ENCODE results near the gene C9orf50.

C9orf50 gene

DNA sequence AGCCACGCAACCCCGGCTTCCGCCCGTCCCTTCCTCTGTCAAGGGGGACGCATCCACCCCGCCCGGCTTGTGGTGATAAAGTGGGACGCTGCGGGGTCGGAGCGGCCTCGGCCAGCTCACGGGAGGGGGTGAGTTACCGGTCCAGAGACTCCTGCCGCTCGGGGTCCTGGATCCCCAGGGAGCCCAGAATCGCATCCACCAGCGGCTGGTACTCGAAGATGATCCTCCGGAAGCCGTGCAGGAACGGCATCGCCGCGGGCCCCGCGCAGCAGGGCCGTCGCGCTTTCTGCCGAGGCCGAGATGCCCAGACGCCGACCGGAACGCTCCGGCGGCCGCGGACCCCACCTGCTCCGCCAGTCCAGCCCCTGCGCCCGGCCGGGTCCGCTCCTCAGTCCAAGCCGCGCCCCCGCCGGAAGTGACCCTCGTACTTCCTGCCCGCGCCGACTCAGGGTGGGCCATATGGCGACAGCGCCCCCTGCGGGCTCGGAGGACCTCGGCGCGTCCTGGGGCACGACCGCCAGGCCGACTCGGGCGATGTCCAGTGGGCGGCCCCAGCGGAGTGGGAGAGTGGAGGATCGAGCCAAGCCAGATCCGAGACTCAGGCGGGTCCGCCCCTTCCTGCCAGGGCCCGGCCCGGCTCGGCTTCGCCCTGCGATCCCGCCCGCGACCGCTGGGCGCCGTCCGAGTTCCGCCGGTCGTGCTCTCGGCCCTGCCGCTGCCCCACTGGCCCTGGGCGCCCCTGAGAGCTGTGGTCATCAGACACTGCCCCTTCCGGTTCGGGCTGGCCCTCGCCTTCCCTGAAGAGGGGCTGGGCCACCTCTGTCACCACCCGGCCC, 21.1 kb upstream of the C9orf50 start, which contains the start of gene ASB6:
TSS of gene ASB6 (minus strand) at position 402 of the 836 bp plus-strand sequence. CDS start at position 250, 152 bp downstream.
- TF ChIP-seq, protein P1, sequence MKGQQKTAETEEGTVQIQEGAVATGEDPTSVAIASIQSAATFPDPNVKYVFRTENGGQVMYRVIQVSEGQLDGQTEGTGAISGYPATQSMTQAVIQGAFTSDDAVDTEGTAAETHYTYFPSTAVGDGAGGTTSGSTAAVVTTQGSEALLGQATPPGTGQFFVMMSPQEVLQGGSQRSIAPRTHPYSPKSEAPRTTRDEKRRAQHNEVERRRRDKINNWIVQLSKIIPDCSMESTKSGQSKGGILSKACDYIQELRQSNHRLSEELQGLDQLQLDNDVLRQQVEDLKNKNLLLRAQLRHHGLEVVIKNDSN (IDR thresholded peaks at IDR 0.05), result no peak
- TF ChIP-seq, protein P2, sequence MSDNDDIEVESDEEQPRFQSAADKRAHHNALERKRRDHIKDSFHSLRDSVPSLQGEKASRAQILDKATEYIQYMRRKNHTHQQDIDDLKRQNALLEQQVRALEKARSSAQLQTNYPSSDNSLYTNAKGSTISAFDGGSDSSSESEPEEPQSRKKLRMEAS (IDR thresholded peaks at IDR 0.05), result peak; percentile 75
- TF ChIP-seq TEAD4 (IDR thresholded peaks at IDR 0.05) (no peak), TCF12 (IDR thresholded peaks at IDR 0.05; ENCODE audit: low read depth) (peak; percentile 87), TAF1 (IDR thresholded peaks at IDR 0.05; ENCODE audit: low read depth) (peak; percentile 79), CEBPB (IDR thresholded peaks at IDR 0.05) (no peak), CREB1 (IDR thresholded peaks at IDR 0.05; ENCODE audit: low read depth) (no peak), FOXM1 (IDR thresholded peaks at IDR 0.05; ENCODE audit: borderline replicate concordance, low read depth) (no peak), EGR1 (IDR thresholded peaks at IDR 0.05) (0 out of 2 replicates have a peak, but pooled peaks have one; percentile 35), ZBTB7A (IDR thresholded peaks at IDR 0.05; ENCODE audit: low read depth) (peak; percentile 46; the same call in 1 of the 2 replicates), EP300 (IDR thresholded peaks at IDR 0.05; ENCODE audit: borderline replicate concordance) (no peak; the same call in 1 of the 2 replicates), NFIC (IDR thresholded peaks at IDR 0.05) (peak; percentile 48), RAD21 (IDR thresholded peaks at IDR 0.05; ENCODE audit: low read depth) (peak; percentile 89), YY1 (IDR thresholded peaks at IDR 0.05; ENCODE audit: low read depth) (peak; percentile 56; the same call in 1 of the 2 replicates)
- TF ChIP-seq, protein P3, sequence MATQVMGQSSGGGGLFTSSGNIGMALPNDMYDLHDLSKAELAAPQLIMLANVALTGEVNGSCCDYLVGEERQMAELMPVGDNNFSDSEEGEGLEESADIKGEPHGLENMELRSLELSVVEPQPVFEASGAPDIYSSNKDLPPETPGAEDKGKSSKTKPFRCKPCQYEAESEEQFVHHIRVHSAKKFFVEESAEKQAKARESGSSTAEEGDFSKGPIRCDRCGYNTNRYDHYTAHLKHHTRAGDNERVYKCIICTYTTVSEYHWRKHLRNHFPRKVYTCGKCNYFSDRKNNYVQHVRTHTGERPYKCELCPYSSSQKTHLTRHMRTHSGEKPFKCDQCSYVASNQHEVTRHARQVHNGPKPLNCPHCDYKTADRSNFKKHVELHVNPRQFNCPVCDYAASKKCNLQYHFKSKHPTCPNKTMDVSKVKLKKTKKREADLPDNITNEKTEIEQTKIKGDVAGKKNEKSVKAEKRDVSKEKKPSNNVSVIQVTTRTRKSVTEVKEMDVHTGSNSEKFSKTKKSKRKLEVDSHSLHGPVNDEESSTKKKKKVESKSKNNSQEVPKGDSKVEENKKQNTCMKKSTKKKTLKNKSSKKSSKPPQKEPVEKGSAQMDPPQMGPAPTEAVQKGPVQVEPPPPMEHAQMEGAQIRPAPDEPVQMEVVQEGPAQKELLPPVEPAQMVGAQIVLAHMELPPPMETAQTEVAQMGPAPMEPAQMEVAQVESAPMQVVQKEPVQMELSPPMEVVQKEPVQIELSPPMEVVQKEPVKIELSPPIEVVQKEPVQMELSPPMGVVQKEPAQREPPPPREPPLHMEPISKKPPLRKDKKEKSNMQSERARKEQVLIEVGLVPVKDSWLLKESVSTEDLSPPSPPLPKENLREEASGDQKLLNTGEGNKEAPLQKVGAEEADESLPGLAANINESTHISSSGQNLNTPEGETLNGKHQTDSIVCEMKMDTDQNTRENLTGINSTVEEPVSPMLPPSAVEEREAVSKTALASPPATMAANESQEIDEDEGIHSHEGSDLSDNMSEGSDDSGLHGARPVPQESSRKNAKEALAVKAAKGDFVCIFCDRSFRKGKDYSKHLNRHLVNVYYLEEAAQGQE (IDR thresholded peaks at IDR 0.05; ENCODE audit: low read depth), result no peak

DNA sequence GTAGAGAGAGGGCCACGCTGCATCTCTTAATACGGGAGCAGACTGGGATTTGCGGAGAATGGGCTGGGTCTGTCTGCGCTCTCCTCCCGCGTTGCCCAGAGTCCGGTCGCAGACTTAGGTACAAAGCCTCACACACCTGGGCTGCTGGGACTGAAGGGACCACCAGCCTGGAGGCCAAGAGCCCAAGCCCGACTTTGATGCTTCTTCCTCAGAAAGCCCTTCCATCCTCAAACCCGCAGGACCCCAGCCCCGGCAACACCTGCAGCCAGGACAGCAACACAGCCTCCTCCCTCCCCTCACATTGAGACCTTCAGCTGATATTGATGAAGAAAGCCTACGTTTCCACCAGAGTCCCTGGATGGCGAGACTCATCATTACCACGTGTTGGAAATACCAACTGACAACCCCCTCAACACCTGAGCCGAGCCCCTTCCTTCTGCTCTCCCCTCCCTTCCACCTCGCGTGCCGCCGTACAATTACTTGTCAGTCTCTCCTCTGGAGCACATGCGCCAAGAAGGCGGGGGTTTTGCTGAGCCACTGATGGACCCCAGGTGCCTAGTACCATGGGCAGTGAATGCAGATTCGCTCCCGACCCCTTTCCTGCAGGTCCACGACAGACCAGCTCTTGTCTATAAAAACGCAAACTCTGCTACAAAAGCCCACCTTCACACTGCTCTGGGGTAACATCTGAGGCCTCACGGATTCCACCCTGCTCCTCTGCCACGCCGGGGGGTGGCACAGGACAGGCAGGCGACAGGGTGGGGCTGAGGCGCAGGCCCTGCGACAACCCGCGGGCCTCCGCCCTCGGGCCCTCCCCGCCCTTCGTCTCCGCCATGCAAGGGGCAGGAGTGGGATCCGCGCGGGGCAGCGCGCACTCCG, 20.2 kb upstream of the C9orf50 start:
- TF ChIP-seq EP300 (IDR thresholded peaks at IDR 0.05; ENCODE audit: borderline replicate concordance), result no peak
- TF ChIP-seq, protein P2 (IDR thresholded peaks at IDR 0.05), result no peak
- TF ChIP-seq, protein P3 (IDR thresholded peaks at IDR 0.05; ENCODE audit: low read depth), result no peak
- TF ChIP-seq FOXM1 (IDR thresholded peaks at IDR 0.05; ENCODE audit: borderline replicate concordance, low read depth), result no peak
- TF ChIP-seq NFIC (IDR thresholded peaks at IDR 0.05), result no peak
- TF ChIP-seq TEAD4 (IDR thresholded peaks at IDR 0.05), result no peak
- TF ChIP-seq YY1 (IDR thresholded peaks at IDR 0.05; ENCODE audit: low read depth), result no peak
- no peak for TF ChIP-seq RAD21 (IDR thresholded peaks at IDR 0.05; ENCODE audit: low read depth)
- TF ChIP-seq TCF12 (IDR thresholded peaks at IDR 0.05; ENCODE audit: low read depth), result no peak
- TF ChIP-seq, protein P1 (IDR thresholded peaks at IDR 0.05), result no peak
- TF ChIP-seq CREB1 (IDR thresholded peaks at IDR 0.05; ENCODE audit: low read depth), result no peak
- TF ChIP-seq TAF1 (IDR thresholded peaks at IDR 0.05; ENCODE audit: low read depth), result no peak
- TF ChIP-seq CEBPB (IDR thresholded peaks at IDR 0.05), result no peak
- no peak for TF ChIP-seq ZBTB7A (IDR thresholded peaks at IDR 0.05; ENCODE audit: low read depth)
- no peak for TF ChIP-seq EGR1 (IDR thresholded peaks at IDR 0.05)

DNA sequence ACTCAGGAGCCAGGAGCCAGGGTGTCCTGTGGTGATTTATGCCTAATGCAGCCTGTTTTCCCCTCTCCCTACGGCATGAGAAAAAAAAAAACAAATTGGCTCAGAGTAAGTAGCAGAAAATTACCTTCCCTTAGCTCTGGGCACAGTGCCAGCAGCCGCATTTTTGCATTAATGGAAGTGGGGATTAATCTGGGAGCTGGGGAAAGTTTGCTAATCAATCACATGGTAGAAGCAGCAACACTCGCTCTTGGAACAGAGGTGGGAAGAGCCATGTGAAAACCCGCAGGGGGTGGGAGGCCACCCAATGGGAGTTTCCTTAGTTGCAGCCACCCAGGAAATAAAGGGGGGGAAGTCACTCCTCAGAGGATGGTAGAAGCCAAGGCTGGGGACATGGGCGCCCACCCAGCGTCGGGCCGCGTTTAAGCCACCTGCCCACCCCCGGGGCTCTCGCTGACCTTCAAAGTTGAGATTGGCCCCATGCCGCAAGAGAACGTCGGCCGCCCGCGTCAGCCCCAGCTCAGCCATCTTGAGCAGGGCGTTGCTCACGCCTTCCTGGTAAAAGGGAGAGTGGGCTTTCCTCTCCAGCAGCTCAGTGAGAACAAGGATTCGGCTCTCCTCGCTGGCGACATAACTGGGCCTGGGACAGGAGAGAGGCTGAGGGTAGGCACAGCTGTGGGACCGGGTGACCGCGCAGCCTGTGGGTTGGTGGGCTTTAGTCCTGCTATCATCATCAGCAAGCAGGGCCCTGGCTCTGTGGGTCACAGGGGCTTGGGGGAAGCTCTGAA, 19.4 kb upstream of the C9orf50 start:
- TF ChIP-seq CEBPB (IDR thresholded peaks at IDR 0.05), result no peak
- 0 out of 2 replicates have a peak, but pooled peaks have one; percentile 24 for TF ChIP-seq TEAD4 (IDR thresholded peaks at IDR 0.05)
- no peak for TF ChIP-seq TAF1 (IDR thresholded peaks at IDR 0.05; ENCODE audit: low read depth)
- TF ChIP-seq NFIC (IDR thresholded peaks at IDR 0.05), result peak; percentile 88

DNA sequence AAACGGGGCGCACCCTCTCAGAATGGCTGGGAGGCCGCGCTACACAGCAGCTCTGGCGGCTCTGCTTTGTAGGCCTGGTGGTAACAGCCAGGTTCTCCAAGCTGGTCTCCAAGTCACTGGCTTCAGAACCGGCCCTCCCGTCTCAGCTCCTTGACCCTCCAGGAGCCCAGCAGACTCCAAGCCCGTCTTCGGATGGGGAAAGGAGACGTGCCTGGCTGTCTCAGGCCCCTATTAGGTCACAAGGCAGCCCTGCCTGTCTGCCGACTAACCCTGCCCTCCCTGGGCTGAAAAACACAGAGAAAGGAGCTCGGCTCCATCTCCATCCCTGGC, 18.8 kb upstream of the C9orf50 start:
- TF ChIP-seq, protein P1 (IDR thresholded peaks at IDR 0.05), result no peak
- TF ChIP-seq CREB1 (IDR thresholded peaks at IDR 0.05; ENCODE audit: low read depth) (no peak), RAD21 (IDR thresholded peaks at IDR 0.05; ENCODE audit: low read depth) (no peak), ZBTB7A (IDR thresholded peaks at IDR 0.05; ENCODE audit: low read depth) (no peak), NFIC (IDR thresholded peaks at IDR 0.05) (no peak), TAF1 (IDR thresholded peaks at IDR 0.05; ENCODE audit: low read depth) (no peak), FOXM1 (IDR thresholded peaks at IDR 0.05; ENCODE audit: borderline replicate concordance, low read depth) (no peak), EP300 (IDR thresholded peaks at IDR 0.05; ENCODE audit: borderline replicate concordance) (no peak)
- TF ChIP-seq, protein P2 (IDR thresholded peaks at IDR 0.05), result no peak

Data from Ishikawa (cell line).